ENCODE data around the gene HTT-AS. TPM values are rescaled to one million over a fixed set of nuclear protein-coding genes. Genes with fewer than 3 reads are reported as not detected.
"Not testable (repeated sequence)": the region's sequence is repeated elsewhere in the genome, so short reads cannot be mapped to it uniquely, and the experiment has no call there.

The HTT-AS gene
- total RNA-seq, 1 experiment from 2014 or later = not detected

GRCh38 chr4:3074846-3075651 is 711 bp upstream of the HTT-AS start:
- Histone ChIP-seq H3K36me3 (replicated peaks; ENCODE audit: control insufficient read depth, insufficient read depth, low read length) (no peaks in the 10 kb centered on the region), H3K4me3 (ENCODE audit: insufficient read depth, low read depth, low read length) (peak overlapping the region; percentile 82), H3K27me3 (ENCODE audit: control insufficient read depth, insufficient read depth, low read length) (0 out of 2 replicates have a peak, but pooled peaks cover 2% of the 10 kb centered on the region)
- DNase-seq = peak; percentile 90

- 0 out of 2 replicates have a peak, but pooled peaks cover 2% of the 10 kb centered on the region for H3K27me3 ChIP-seq (ENCODE audit: control insufficient read depth, insufficient read depth, low read length)
- H3K4me3 ChIP-seq (ENCODE audit: insufficient read depth, low read depth, low read length) = peak overlapping the region; percentile 87
- H3K36me3 ChIP-seq (replicated peaks; ENCODE audit: control insufficient read depth, insufficient read depth, low read length) = no peaks in the 10 kb centered on the region
- no peak for DNase-seq
Measured at GRCh38 chr4:3073158-3074077, 920 bp downstream of the HTT-AS start.

GRCh38 chr4:3071811-3072210 is 2.5 kb downstream of the HTT-AS start:
- Histone ChIP-seq H3K27me3 (ENCODE audit: control insufficient read depth, insufficient read depth, low read length) (0 out of 2 replicates have a peak, but pooled peaks cover 2% of the 10 kb centered on the region), H3K36me3 (replicated peaks; ENCODE audit: control insufficient read depth, insufficient read depth, low read length) (no peaks in the 10 kb centered on the region), H3K4me3 (ENCODE audit: insufficient read depth, low read depth, low read length) (no peak overlapping the region)
- no peak for DNase-seq

- Histone ChIP-seq H3K36me3 (replicated peaks; ENCODE audit: control insufficient read depth, insufficient read depth, low read length) (no peaks in the 10 kb centered on the region), H3K4me3 (ENCODE audit: insufficient read depth, low read depth, low read length) (no peak overlapping the region), H3K27me3 (ENCODE audit: control insufficient read depth, insufficient read depth, low read length) (0 out of 2 replicates have a peak, but pooled peaks cover 2% of the 10 kb centered on the region)
- DNase-seq = peak; percentile 37
Measured at GRCh38 chr4:3070709-3071500, 3.4 kb downstream of the HTT-AS start.

GRCh38 chr4:3069661-3070199 is 4.6 kb downstream of the HTT-AS start:
- no peaks in the 10 kb centered on the region for H3K36me3 ChIP-seq (replicated peaks; ENCODE audit: control insufficient read depth, insufficient read depth, low read length)
- H3K27me3 ChIP-seq (ENCODE audit: control insufficient read depth, insufficient read depth, low read length) = 0 out of 2 replicates have a peak, but pooled peaks cover 2% of the 10 kb centered on the region
- no peak overlapping the region for H3K4me3 ChIP-seq (ENCODE audit: insufficient read depth, low read depth, low read length)
- DNase-seq = peak; percentile 46

GRCh38 chr4:3067473-3068001 is 6.8 kb downstream of the HTT-AS start:
- Histone ChIP-seq H3K27me3 (ENCODE audit: control insufficient read depth, insufficient read depth, low read length) (no peaks in the 10 kb centered on the region), H3K36me3 (replicated peaks; ENCODE audit: control insufficient read depth, insufficient read depth, low read length) (no peaks in the 10 kb centered on the region), H3K4me3 (ENCODE audit: insufficient read depth, low read depth, low read length) (no peak overlapping the region)
- DNase-seq = no peak

- no peaks in the 10 kb centered on the region for H3K36me3 ChIP-seq (replicated peaks; ENCODE audit: control insufficient read depth, insufficient read depth, low read length)
- DNase-seq = no peak
- H3K27me3 ChIP-seq (ENCODE audit: control insufficient read depth, insufficient read depth, low read length) = no peaks in the 10 kb centered on the region
- no peak overlapping the region for H3K4me3 ChIP-seq (ENCODE audit: insufficient read depth, low read depth, low read length)
Measured at GRCh38 chr4:3066836-3067400, 7.4 kb downstream of the HTT-AS start.

- DNase-seq = no peak
- no peaks in the 10 kb centered on the region for H3K27me3 ChIP-seq (ENCODE audit: control insufficient read depth, insufficient read depth, low read length)
- no peaks in the 10 kb centered on the region for H3K36me3 ChIP-seq (replicated peaks; ENCODE audit: control insufficient read depth, insufficient read depth, low read length)
- no peak overlapping the region for H3K4me3 ChIP-seq (ENCODE audit: insufficient read depth, low read depth, low read length)
Measured at GRCh38 chr4:3065551-3065950, 8.8 kb downstream of the HTT-AS start.

GRCh38 chr4:3062471-3062870 is 11.9 kb downstream of the HTT-AS start:
- no peak for DNase-seq
- no peak overlapping the region for H3K4me3 ChIP-seq (ENCODE audit: insufficient read depth, low read depth, low read length)
- no peaks in the 10 kb centered on the region for H3K36me3 ChIP-seq (replicated peaks; ENCODE audit: control insufficient read depth, insufficient read depth, low read length)
- H3K27me3 ChIP-seq (ENCODE audit: control insufficient read depth, insufficient read depth, low read length) = no peaks in the 10 kb centered on the region

DNA sequence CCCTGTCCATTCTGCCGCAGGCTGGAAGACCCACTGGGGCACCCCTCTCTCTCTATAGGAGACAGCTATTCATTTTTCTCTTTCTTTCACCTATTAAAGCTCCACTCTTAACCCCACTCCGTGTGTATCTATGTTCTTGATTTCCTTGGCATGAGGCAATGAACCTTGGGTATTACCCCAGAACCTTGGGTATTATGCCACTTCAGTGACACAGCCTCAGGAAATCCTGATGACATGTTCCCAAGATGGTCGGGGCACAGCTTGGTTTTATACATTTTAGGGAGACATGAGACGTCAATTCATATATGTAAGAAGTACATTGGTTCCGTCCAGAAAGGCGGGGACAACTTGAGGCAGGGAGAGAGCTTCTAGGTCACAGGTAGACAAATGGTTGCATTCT is 13.4 kb downstream of the HTT-AS start:
- Histone ChIP-seq H3K27me3 (ENCODE audit: control insufficient read depth, insufficient read depth, low read length) (no peaks in the 10 kb centered on the region), H3K4me3 (ENCODE audit: insufficient read depth, low read depth, low read length) (no peak overlapping the region), H3K36me3 (replicated peaks; ENCODE audit: control insufficient read depth, insufficient read depth, low read length) (no peaks in the 10 kb centered on the region)
- no peak for DNase-seq

GRCh38 chr4:3059943-3060342 is 14.4 kb downstream of the HTT-AS start:
- Histone ChIP-seq H3K27me3 (ENCODE audit: control insufficient read depth, insufficient read depth, low read length) (no peaks in the 10 kb centered on the region), H3K36me3 (replicated peaks; ENCODE audit: control insufficient read depth, insufficient read depth, low read length) (no peaks in the 10 kb centered on the region), H3K4me3 (ENCODE audit: insufficient read depth, low read depth, low read length) (no peak overlapping the region)
- no peak for DNase-seq

DNA sequence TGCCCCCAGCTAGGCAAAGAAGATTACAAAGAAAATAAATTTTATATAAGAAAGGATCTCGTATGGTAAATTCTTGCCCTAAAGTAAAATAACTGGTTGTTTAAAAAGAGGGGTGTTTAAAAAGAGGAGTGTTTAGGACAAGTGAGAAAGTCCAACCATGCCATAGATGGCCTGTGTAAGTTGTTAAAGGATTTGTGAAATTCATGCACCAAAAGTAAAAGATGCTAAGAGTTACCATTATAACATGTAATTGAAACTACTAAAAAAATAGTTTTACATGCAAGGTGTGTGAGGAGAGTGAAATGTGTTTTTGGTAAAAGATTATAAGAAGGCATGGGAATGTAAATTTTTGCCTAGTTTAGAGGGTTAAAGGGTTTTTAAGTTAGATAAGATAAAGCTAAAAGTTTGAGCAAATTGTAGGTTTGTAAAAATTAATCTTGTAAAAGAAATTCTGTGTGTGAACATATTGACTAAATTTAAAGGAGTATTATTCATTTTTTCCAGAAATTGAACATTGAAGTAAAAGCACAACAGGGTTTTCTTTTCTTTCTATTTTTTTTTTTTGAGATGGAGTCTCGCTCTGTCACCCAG is 20.1 kb downstream of the HTT-AS start:
- no peak for DNase-seq
- Histone ChIP-seq H3K4me3 (ENCODE audit: insufficient read depth, low read depth, low read length) (no peak overlapping the region), H3K36me3 (replicated peaks; ENCODE audit: control insufficient read depth, insufficient read depth, low read length) (no peaks in the 10 kb centered on the region), H3K27me3 (ENCODE audit: control insufficient read depth, insufficient read depth, low read length) (no peaks in the 10 kb centered on the region)

- H3K27me3 ChIP-seq (ENCODE audit: control insufficient read depth, insufficient read depth, low read length); H3K36me3 ChIP-seq (replicated peaks; ENCODE audit: control insufficient read depth, insufficient read depth, low read length); DNase-seq; H3K4me3 ChIP-seq (ENCODE audit: insufficient read depth, low read depth, low read length): not testable (repeated sequence)
Measured at GRCh38 chr4:3051141-3051897, 23.0 kb downstream of the HTT-AS start.
